Neural crest cell (in vitro differentiated cells): ENCODE measurements around the gene CCBE1. TPM values are rescaled to one million over a fixed set of nuclear protein-coding genes. Genes with fewer than 3 reads are reported as not detected.

ENCODE experiments used
- DNase-seq: peaks from one replicate; pipeline ENCODE4 v3.0.0; 2021; ENCODE audit warnings: low read depth, mixed read lengths, low spot score
- H3K27ac Mint-ChIP-seq: one replicate; pipeline ENCODE4 v1.8.0; 2021; ENCODE audit warnings: mild to moderate bottlenecking, mixed read lengths; ENCODE audit not compliant: unreplicated experiment
- H3K27me3 Mint-ChIP-seq: 2 replicates; pipeline ENCODE4 v1.8.0; 2021; ENCODE audit warnings: low read depth, mild to moderate bottlenecking, mixed read lengths
- H3K36me3 Mint-ChIP-seq: 2 replicates; pipeline ENCODE4 v1.8.0; 2021; ENCODE audit warnings: low read depth, mild to moderate bottlenecking, mixed read lengths
- H3K4me1 Mint-ChIP-seq: 2 replicates; pipeline ENCODE4 v1.8.0; 2021; ENCODE audit warnings: mixed read lengths
- H3K4me3 Mint-ChIP-seq: one replicate; pipeline ENCODE4 v1.8.0; 2021; ENCODE audit warnings: mild to moderate bottlenecking, mixed read lengths
- H3K9me3 Mint-ChIP-seq: 2 replicates; pipeline ENCODE4 v1.8.0; 2021; ENCODE audit warnings: mixed read lengths
- CTCF ChIP-seq: fragments of 200-600 bp; sonication (generic); conservative IDR thresholded peaks from 2 replicates; pipeline ENCODE4 v1.5.0; 2021; ENCODE audit warnings: antibody characterized with exemption, mild to moderate bottlenecking
- total RNA-seq: library from RNA; stranded (reverse); gene quantifications from 2 replicates; pipeline ENCODE4 v1.2.1, GENCODE V29; 2021

The CCBE1 gene
- total RNA-seq, 1 donor from 2014 or later: 0.33 TPM

- TF ChIP-seq CTCF: no peak
- H3K9me3 Mint-ChIP-seq: no peaks in the 10 kb centered on the region
- no peak overlapping the region for H3K27ac Mint-ChIP-seq
- H3K27me3 Mint-ChIP-seq: peaks cover 14% of the 10 kb centered on the region
- no peak overlapping the region for H3K4me3 Mint-ChIP-seq
- peaks cover 43% of the 10 kb centered on the region for H3K4me1 Mint-ChIP-seq
- H3K36me3 Mint-ChIP-seq: no peaks in the 10 kb centered on the region
- DNase-seq: no peak
Observed at GRCh38 chr18:59387687-59388565, 309.3 kb downstream of the CCBE1 start.

- H3K9me3 Mint-ChIP-seq: no peaks in the 10 kb centered on the region
- no peak for DNase-seq
- H3K27ac Mint-ChIP-seq: no peak overlapping the region
- H3K36me3 Mint-ChIP-seq: no peaks in the 10 kb centered on the region
- H3K4me3 Mint-ChIP-seq: no peak overlapping the region
- no peak for TF ChIP-seq CTCF
- H3K4me1 Mint-ChIP-seq: peaks cover 43% of the 10 kb centered on the region
- peaks cover 13% of the 10 kb centered on the region for H3K27me3 Mint-ChIP-seq
Observed at GRCh38 chr18:59386909-59387686, 310.1 kb downstream of the CCBE1 start.

- Mint-ChIP-seq H3K36me3 (no peaks in the 10 kb centered on the region), H3K4me1 (peaks cover 37% of the 10 kb centered on the region), H3K27me3 (peaks cover 19% of the 10 kb centered on the region), H3K9me3 (no peaks in the 10 kb centered on the region), H3K27ac (no peak overlapping the region), H3K4me3 (no peak overlapping the region)
- no peak for TF ChIP-seq CTCF
- no peak for DNase-seq
Observed at GRCh38 chr18:59385191-59385590, 312.0 kb downstream of the CCBE1 start.

GRCh38 chr18:59383851-59384250 lies 313.4 kb downstream of the CCBE1 start:
- no peaks in the 10 kb centered on the region for H3K36me3 Mint-ChIP-seq
- no peak for TF ChIP-seq CTCF
- peaks cover 26% of the 10 kb centered on the region for H3K4me1 Mint-ChIP-seq
- DNase-seq: no peak
- peaks cover 31% of the 10 kb centered on the region for H3K27me3 Mint-ChIP-seq
- no peak overlapping the region for H3K4me3 Mint-ChIP-seq
- no peaks in the 10 kb centered on the region for H3K9me3 Mint-ChIP-seq
- H3K27ac Mint-ChIP-seq: no peak overlapping the region

GRCh38 chr18:59382383-59382782 lies 314.8 kb downstream of the CCBE1 start:
- no peak for TF ChIP-seq CTCF
- Mint-ChIP-seq H3K4me3 (no peak overlapping the region), H3K4me1 (peaks cover 11% of the 10 kb centered on the region), H3K27ac (no peak overlapping the region), H3K27me3 (peaks cover 46% of the 10 kb centered on the region), H3K9me3 (no peaks in the 10 kb centered on the region), H3K36me3 (no peaks in the 10 kb centered on the region)
- DNase-seq: no peak
